Activated CD4-positive, CD25-positive, alpha-beta regulatory T cell treated with anti-CD3 and anti-CD28 coated beads, Interleukin-2, amount 50 U/mL, for 72 hours (primary cell): ENCODE measurements around the gene ADH7.
"Not testable (repeated sequence)": the region's sequence is repeated elsewhere in the genome, so short reads cannot be mapped to it uniquely, and the experiment has no call there.

Source experiments
- DNase-seq: peaks from one replicate; pipeline ENCODE4 v3.0.0; 2021

ADH7 gene

GRCh38 chr4:99435154-99435553 lies at the start of gene ADH7:
TSS of gene ADH7 (minus strand) at chr4:99435342. CDS start at chr4:99435233, 109 bp downstream.
- no peak for DNase-seq

GRCh38 chr4:99483636-99484035 lies 48.5 kb upstream of the ADH7 start:
- no peak for DNase-seq

- no peak for DNase-seq
These were observed 38.0 kb upstream of the ADH7 start for GRCh38 chr4:99473131-99473530.

DNA sequence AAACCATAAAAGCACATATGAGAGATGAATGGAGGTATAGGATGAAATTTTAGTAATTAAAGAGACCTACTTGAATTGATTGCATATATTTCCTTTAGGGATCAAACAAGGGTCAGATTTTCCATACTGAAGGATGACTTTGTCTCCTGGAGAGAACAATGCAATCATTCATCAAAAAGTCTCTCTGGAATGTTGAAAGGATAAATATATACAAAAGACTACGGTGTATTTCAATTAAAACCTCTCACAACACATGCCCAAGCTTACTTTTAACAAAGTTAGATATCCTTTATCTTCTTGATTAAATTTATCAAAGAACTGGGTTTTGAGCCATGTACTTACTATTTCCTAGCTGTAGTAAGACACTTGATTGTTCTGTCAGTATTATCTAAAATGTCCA lies 36.8 kb upstream of the ADH7 start:
- DNase-seq, result no peak

GRCh38 chr4:99471349-99471748 lies 36.2 kb upstream of the ADH7 start:
- DNase-seq, result no peak

DNA sequence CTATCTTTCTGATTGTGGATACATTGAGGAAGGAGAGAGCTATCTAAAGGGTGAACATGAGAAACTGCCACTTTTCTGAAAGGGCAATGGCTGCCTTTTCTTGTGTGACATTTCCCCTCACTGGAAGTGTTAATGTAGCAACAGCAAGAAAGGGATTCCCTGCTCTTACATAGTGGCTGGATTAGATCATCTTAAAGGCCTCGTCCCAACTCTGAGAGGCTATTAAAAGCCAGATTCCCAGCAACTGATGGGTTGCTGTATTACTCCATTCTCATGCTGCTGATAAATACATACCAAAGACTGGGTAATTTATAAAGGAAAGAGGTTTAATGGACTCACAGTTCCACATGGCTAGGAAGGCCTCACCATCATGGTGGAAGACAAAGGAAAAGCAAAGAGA lies 33.7 kb upstream of the ADH7 start:
- DNase-seq, result no peak

DNA sequence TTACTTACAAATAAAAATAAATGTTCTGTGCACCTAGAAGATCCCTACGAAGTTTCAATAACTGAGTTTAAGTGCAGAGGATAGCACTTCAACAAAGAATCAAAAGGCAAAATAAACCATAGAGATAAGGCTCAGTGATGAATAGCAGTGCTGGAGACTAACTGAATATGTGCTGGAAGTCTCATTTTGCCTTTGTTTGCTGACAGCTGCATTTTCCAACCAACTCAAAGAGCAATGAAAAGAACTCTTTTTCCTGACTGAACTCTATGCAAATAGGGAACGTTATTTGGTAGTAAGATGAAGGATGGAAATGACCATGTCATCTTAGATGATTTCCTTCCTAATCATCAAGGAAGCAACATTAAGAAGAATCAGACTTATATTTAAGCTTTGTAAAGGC lies 32.7 kb upstream of the ADH7 start:
- no peak for DNase-seq

GRCh38 chr4:99463566-99463965 lies 28.4 kb upstream of the ADH7 start:
- no peak for DNase-seq

- no peak for DNase-seq
These were observed 27.8 kb upstream of the ADH7 start for GRCh38 chr4:99462875-99463464.

GRCh38 chr4:99461623-99462401 lies 26.7 kb upstream of the ADH7 start:
- no peak for DNase-seq

DNA sequence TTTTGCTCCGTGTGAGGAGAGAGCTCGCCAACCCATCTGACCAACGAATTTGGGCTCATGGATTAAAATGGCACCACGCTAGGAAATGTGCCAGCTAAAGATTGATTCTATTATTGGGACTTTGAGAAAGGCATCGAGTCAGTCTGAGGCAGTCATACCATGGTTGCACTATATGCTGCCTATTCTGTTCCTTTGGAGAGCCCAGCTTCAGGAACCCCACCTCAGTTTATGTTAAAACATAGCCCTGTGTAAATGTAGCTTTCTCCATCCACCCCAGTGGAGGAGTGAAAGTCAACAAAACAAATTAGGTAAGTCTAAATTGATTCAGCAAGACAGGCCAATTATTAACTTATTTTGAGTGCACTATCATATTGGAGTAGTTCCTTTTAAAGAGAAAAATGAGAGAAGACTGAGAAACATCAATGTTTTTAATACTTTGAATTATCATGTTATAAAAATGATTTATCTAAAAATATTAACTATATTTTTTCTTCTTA lies 24.5 kb upstream of the ADH7 start:
- no peak for DNase-seq

DNA sequence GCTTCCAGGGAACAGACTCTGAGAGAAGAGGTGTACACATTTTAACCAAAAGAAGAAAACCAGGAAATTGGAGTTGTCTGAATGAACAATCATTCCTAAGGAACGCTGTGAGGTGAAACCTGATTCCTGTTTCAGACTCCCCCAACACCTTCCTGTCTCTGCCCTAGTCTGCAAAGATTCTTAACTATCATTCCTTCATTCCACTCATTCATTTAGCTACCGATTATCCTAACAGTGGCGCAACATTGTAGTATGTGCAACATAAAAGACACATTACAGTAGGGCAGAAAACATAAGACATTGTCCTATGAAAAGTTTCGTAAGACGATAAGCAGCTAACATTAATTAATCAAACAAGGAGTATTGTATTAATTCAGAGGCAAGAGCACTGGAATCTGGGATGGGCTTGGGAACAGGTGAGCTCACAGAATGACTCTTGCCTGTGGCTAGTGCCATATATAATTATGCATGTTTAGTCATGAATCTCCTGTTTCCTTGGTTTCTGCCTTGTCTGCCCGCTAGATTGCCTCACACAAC lies 23.8 kb upstream of the ADH7 start:
- DNase-seq, result no peak

DNA sequence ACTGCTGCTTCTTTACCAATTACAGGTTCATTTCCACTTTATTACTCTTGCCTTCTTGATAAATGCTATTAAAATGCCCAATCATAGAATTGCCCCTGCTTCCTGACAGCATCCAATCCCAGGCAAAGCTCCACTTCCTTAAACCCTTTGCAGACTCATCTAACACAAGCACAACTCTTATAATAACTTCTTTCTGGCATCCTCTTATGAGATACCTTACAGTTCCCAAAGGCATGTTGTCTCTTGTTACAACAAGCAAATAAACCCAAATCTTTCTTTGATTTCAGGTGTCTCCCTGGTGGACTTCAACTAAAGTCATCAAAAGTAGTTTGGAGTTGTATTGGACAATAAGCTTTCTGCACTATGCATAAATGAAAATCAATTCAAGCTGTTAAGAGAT lies 22.5 kb upstream of the ADH7 start:
- DNase-seq, result no peak

GRCh38 chr4:99457270-99457669 lies 22.1 kb upstream of the ADH7 start:
- no peak for DNase-seq

DNA sequence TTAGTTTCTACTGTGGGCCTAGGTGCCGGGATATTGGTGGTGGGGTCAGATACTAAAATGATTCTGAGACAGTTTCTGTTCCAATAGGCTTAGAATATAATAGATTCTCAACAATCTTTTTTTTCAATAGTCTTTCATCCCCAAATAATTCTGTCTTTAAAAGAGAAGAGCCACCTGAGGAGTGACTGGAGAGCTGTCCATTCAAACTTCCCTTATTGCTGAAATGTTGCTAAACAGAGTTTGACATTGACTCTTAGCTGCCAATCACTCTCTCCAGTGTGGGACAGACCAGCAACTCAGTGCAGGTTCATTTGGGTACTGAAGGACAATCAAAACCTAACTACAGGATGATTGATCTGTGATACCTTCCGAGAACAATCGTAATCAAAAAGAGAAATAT lies 12.4 kb upstream of the ADH7 start:
- DNase-seq, result no peak

DNA sequence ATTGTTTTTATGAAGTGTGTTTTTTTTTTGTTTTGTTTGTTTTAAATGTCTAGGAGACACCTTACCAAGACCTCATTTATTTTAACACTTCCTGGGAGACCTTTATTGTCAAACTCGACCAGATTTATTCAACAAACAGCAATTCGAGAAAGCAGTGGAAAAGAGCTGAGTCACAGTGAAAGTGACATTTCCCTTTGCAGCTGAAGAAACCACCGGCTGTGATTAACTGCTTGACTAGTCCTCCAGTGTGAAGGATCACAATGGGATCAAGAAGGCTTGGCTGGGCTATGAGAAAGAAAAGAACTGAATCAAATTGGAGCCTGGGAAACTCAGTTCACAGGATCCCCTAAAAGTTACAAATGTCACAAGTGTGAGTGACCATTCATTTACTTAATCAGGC lies 11.9 kb upstream of the ADH7 start:
- DNase-seq, result no peak

- no peak for DNase-seq
These were observed 3.3 kb upstream of the ADH7 start for GRCh38 chr4:99438405-99438780.

DNA sequence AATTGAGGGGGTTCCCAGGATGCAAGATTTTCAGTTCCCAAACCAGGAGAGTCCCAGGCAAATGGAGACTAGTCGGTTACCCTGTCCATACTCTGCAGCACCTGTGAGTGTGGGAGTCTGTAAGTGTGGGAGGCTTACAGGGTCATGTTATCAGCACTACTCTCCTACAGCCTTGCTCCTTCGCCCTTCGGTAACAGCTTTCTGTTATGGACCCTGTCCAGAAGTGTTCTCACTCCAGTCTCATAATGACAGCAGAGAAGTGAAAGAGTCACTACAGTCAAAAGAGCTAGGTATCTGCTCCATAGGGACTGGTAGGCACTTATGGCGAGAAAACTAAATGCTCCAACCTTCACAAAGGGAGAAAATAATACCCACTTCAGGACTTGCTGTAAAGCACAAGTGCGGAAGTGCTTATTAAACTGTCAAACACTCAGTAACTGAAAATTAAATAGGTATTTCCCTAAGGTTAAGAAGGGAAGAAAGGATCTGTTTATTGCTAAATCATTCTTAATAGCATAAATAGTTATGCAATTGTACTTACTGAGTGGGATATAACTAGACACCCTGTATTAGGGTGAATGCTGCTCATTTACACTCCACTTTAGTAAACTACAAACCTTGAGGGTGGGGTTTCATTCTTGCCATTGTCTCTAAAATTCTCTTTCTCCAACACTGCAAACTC lies 2.7 kb upstream of the ADH7 start:
- DNase-seq, result no peak

GRCh38 chr4:99436976-99437722 lies 2.0 kb upstream of the ADH7 start:
- DNase-seq, result no peak

DNA sequence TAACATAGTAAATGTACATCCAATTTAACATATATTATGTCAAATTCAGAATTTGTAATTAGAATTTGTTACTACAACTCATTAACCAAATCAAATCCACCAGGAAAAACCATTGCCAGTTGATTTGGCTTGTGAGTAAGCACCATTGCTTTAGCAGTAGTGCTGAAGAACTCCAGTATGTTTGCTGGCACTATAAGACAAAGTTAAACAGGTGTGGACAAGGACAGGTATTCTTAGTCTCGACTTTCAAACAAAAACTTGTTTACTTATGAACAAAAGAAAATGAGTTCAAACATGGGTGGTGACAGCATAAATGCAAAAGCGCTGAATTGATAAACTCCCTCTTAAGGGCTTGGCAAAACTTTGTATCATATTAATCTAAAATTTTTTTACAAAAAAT lies 1.3 kb upstream of the ADH7 start:
- DNase-seq, result no peak

DNA sequence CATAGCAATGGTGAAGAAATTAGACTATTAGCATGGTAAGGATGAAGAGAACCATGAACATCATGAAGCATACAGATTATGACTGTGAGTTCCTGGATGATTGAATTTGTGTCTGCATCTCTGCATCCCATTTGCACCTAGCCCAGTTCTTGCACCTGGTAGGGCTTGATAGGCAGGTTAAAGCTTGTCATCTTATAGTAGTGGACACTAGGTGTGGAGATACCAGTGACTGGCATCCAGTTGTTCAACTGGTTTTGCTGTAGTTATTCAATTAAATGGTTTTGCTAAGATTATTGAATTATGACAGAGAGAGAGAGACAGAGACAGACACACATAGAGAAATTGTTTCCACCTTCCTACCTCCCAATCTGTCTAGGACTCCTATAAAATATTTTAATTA lies 5.0 kb downstream of the ADH7 start:
- no peak for DNase-seq

DNA sequence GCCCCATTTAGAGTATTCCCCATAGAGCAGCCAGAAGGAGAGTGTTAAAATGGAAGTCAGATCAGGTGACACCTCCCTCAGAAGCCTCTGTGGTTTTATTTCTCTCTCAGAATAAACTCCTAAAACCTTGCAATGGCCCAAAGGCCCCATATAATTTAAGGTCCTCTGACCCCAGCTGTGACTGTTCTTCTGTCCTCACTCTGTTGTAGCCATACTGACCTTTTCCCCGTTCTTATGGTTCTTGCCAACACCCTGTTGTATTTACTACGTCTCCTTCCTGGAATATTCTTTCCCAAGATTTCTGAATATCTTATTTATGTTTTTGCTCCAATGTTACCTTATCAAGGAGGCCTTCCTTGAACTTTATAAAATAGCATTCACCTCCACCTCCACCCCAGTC lies 18.0 kb downstream of the ADH7 start:
- no peak for DNase-seq

GRCh38 chr4:99415762-99416161 lies 19.4 kb downstream of the ADH7 start:
- DNase-seq, result not testable (repeated sequence)
